GM23338 (cell line): Measurements from ENCODE around the gene MTARC2. TPM values are rescaled to one million over a fixed set of nuclear protein-coding genes. Genes with fewer than 3 reads are reported as not detected.

Source experiments
- ATAC-seq: fragments of 200-7000 bp; cut with Tn5 transposase; 3 replicates; pipeline ENCODE4 v1.9.1; 2020
- DNase-seq: peaks from one replicate; pipeline ENCODE4 v3.0.0-alpha.2; 2015; ENCODE audit warnings: low spot score
- H2AFZ ChIP-seq: fragments of 200-600 bp; sonication (generic); 2 replicates; pipeline ENCODE4 v1.8.0; 2016; ENCODE audit warnings: antibody characterized with exemption, mild to moderate bottlenecking, moderate library complexity
- H3F3A ChIP-seq: fragments of 200-600 bp; sonication (generic); replicated peaks from 2 replicates; pipeline ENCODE4 v1.8.0; 2017; ENCODE audit warnings: antibody characterized with exemption, mixed run types, low read depth
- H3K27ac ChIP-seq: fragments of 200-600 bp; sonication (generic); 2 replicates; pipeline ENCODE4 v1.6.1; 2016; ENCODE audit warnings: low read depth
- H3K27me3 ChIP-seq: fragments of 200-600 bp; sonication (generic); 2 replicates; pipeline ENCODE4 v1.8.0; 2016; ENCODE audit warnings: mild to moderate bottlenecking, mixed run types, moderate library complexity; ENCODE audit not compliant: insufficient read depth
- H3K36me3 ChIP-seq: fragments of 200-600 bp; sonication (generic); 2 replicates; pipeline ENCODE4 v1.8.0; 2016; ENCODE audit warnings: mild to moderate bottlenecking; ENCODE audit not compliant: insufficient read depth
- H3K4me1 ChIP-seq: fragments of 200-600 bp; sonication (generic); 2 replicates; pipeline ENCODE4 v1.8.0; 2016; ENCODE audit warnings: mild to moderate bottlenecking, moderate library complexity; ENCODE audit not compliant: insufficient read depth
- H3K4me2 ChIP-seq: fragments of 200-600 bp; sonication (generic); 2 replicates; pipeline ENCODE4 v1.7.1; 2017; ENCODE audit warnings: mixed run types
- H3K4me3 ChIP-seq: fragments of 200-600 bp; sonication (generic); 2 replicates; pipeline ENCODE4 v1.6.1; 2016; ENCODE audit warnings: mixed run types
- H3K79me2 ChIP-seq: fragments of 200-600 bp; sonication (generic); replicated peaks from 2 replicates; pipeline ENCODE4 v1.8.0; 2017; ENCODE audit warnings: mild to moderate bottlenecking; ENCODE audit not compliant: insufficient read depth
- H3K9me2 ChIP-seq: fragments of 200-600 bp; sonication (generic); 2 replicates; pipeline ENCODE4 v1.8.0; 2017; ENCODE audit not compliant: insufficient read depth
- H4K20me1 ChIP-seq: fragments of 200-600 bp; sonication (generic); replicated peaks from 2 replicates; pipeline ENCODE4 v1.8.0; 2017; ENCODE audit warnings: mild to moderate bottlenecking; ENCODE audit not compliant: insufficient read depth
- H3K27ac Mint-ChIP-seq: 2 replicates; pipeline ENCODE4 v1.8.0; 2020; ENCODE audit warnings: inconsistent platforms, mild to moderate bottlenecking, moderate library complexity, mixed read lengths
- H3K27me3 Mint-ChIP-seq: 3 replicates; pipeline ENCODE4 v1.8.0; 2022; ENCODE audit warnings: low read depth, mild to moderate bottlenecking, moderate library complexity, mixed read lengths, inconsistent platforms; ENCODE audit not compliant: insufficient read depth, poor library complexity
- H3K36me3 Mint-ChIP-seq: 3 replicates; pipeline ENCODE4 v1.8.0; 2021; ENCODE audit warnings: low read depth, mild to moderate bottlenecking, inconsistent platforms, moderate library complexity, mixed read lengths
- H3K4me1 Mint-ChIP-seq: 3 replicates; pipeline ENCODE4 v1.8.0; 2020; ENCODE audit warnings: mild to moderate bottlenecking, inconsistent platforms, mixed read lengths
- H3K4me3 Mint-ChIP-seq: 3 replicates; pipeline ENCODE4 v1.8.0; 2021; ENCODE audit warnings: moderate library complexity, mild to moderate bottlenecking, inconsistent platforms, mixed read lengths
- H3K9me3 Mint-ChIP-seq: 3 replicates; pipeline ENCODE4 v1.8.0; 2020; ENCODE audit warnings: moderate library complexity, mild to moderate bottlenecking, inconsistent platforms, mixed read lengths
- CREB1 ChIP-seq: fragments of 250-450 bp; sonication (Bioruptor Pico); IDR thresholded peaks from 2 replicates; pipeline ENCODE4 v1.5.0; 2020; ENCODE audit warnings: low read depth, mild to moderate bottlenecking, moderate library complexity
- EZH2phosphoT487 ChIP-seq: fragments of 200-600 bp; sonication (generic); IDR thresholded peaks from one replicate; pipeline ENCODE4 v1.8.1; 2018; ENCODE audit warnings: antibody characterized with exemption; ENCODE audit not compliant: unreplicated experiment
- NANOG ChIP-seq: IDR thresholded peaks from 2 replicates; pipeline ENCODE4 v1.6.1; 2016; ENCODE audit warnings: antibody characterized with exemption, borderline replicate concordance
- POLR2AphosphoS5 ChIP-seq: IDR thresholded peaks from 2 replicates; pipeline ENCODE4 v1.6.1; 2016; ENCODE audit warnings: antibody characterized with exemption, low read depth
- STAT1 ChIP-seq: IDR thresholded peaks from one replicate; pipeline ENCODE4 v1.6.1; 2016; ENCODE audit warnings: antibody characterized with exemption; ENCODE audit not compliant: unreplicated experiment
- ZNF114 ChIP-seq: fragments of 250-450 bp; sonication (Bioruptor Pico); IDR thresholded peaks from 2 replicates; pipeline ENCODE4 v1.5.0; 2020; ENCODE audit warnings: mild to moderate bottlenecking, moderate library complexity
- ZNF462 ChIP-seq: fragments of 250-450 bp; sonication (Bioruptor Pico); IDR thresholded peaks from 2 replicates; pipeline ENCODE4 v1.5.0; 2020; ENCODE audit warnings: mild to moderate bottlenecking, moderate library complexity
- polyA plus RNA-seq: library from polyadenylated mRNA; unstranded; fragments of >200 nt; fragmentation: Nextera tagmentation; extraction: Ambion mirVana; gene quantifications from 2 replicates; pipeline ENCODE4 v1.2.1, GENCODE V29; 2016
- total RNA-seq: library from RNA; depleted of rRNA; stranded (reverse); fragments of >200 nt; shearing (Covaris generic); gene quantifications from 2 replicates; pipeline ENCODE4 v1.2.3, GENCODE V29; 2014

MTARC2 gene
- total and polyA plus RNA-seq, 2 experiments from 2014 or later = 4.1 to 8.0 TPM

- no peak overlapping the region for H3K4me3 Mint-ChIP-seq
- Histone ChIP-seq H2AFZ (no peak overlapping the region), H3K79me2 (no peaks in the 10 kb centered on the region), H3F3A (no peaks in the 10 kb centered on the region), H3K4me3 (no peak overlapping the region), H3K4me2 (no peak overlapping the region), H3K9me2 (no peaks in the 10 kb centered on the region), H3K36me3 (peaks cover 7% of the 10 kb centered on the region), H3K27ac (no peak overlapping the region), H3K27me3 (no peaks in the 10 kb centered on the region), H3K4me1 (no peaks in the 10 kb centered on the region; the same call in 1 of the 2 replicates), H4K20me1 (no peaks in the 10 kb centered on the region)
- H3K27me3 Mint-ChIP-seq = peaks cover 9% of the 10 kb centered on the region
- H3K4me1 Mint-ChIP-seq = peaks cover 10% of the 10 kb centered on the region; the same call in 2 of the 3 replicates
- no peak for TF ChIP-seq POLR2AphosphoS5
- TF ChIP-seq STAT1 = no peak
- TF ChIP-seq EZH2phosphoT487 = no peak
- no peak for TF ChIP-seq ZNF462 (CRISPR knock-in tag)
- no peak for TF ChIP-seq CREB1 (CRISPR knock-in tag)
- H3K36me3 Mint-ChIP-seq = peaks cover 64% of the 10 kb centered on the region
- DNase-seq (no peak), ATAC-seq (no peak; the same call in 2 of the 3 replicates)
- H3K9me3 Mint-ChIP-seq = no peaks in the 10 kb centered on the region; the same call in 2 of the 3 replicates
- no peak overlapping the region for H3K27ac Mint-ChIP-seq
Measured at GRCh38 chr1:220817907-220818306, 69.8 kb downstream of the MTARC2 start.

DNA sequence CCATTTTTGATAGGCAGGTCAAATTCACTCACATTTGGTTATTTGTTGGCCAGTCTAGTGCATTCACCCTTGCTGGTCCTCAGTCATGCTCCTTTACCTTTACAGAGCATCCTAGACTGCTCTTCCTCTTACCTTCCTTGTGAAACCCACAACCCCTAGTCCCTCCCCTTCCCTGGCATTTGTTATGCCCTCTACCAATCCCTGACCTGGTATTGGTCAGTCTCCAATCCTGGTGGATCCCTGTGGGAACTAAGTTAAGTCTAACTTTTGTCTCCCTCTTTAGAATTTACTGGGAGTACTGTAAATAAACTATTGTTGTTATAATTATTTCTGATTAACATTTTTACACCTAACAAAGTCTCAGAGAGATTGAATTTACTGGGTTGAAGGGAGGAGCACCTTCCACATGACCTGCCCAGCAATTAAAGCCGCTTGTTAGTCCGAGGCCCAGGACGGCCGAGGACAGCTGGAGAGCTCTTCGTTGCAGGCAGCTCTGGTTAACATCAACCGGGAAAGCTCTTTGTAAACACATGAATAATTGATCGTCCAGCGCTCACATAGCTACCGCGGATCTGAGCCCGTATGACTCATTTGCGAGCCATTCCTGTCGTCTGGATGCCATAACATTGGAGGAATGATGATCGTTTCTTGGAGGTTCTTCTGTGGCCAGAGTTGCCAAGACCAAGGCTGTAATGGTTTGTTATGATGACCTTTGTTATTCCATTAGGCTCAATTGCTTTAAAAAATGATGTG lies 70.5 kb downstream of the MTARC2 start:
- H3K4me3 ChIP-seq = no peak overlapping the region
- Mint-ChIP-seq H3K27me3 (peaks cover 9% of the 10 kb centered on the region), H3K9me3 (no peaks in the 10 kb centered on the region; the same call in 2 of the 3 replicates), H3K4me1 (peaks cover 13% of the 10 kb centered on the region), H3K4me3 (no peak overlapping the region), H3K27ac (no peak overlapping the region; the same call in 1 of the 2 replicates), H3K36me3 (peaks cover 57% of the 10 kb centered on the region)
- peaks cover 7% of the 10 kb centered on the region; the same call in 1 of the 2 replicates for H3K36me3 ChIP-seq
- H3K9me2 ChIP-seq = no peaks in the 10 kb centered on the region
- TF ChIP-seq NANOG (peak; percentile 43; the same call in 1 of the 2 replicates), ZNF114 (CRISPR knock-in tag) (no peak)
- H3K4me1 ChIP-seq = no peaks in the 10 kb centered on the region; the same call in 1 of the 2 replicates
- DNase-seq (peak; percentile 83), ATAC-seq (peak; percentile 99)
- H3K79me2 ChIP-seq = no peaks in the 10 kb centered on the region
- H3K27ac ChIP-seq = no peak overlapping the region
- H3K4me2 ChIP-seq = no peak overlapping the region
- H3K27me3 ChIP-seq = no peaks in the 10 kb centered on the region
- no peaks in the 10 kb centered on the region for H3F3A ChIP-seq
- no peak overlapping the region for H2AFZ ChIP-seq
- no peaks in the 10 kb centered on the region for H4K20me1 ChIP-seq
